B cell (primary cell): ENCODE data around the gene PREX1.

Experiments used
- CTCF ChIP-seq: fragments of 200-600 bp; IDR thresholded peaks from one replicate; pipeline ENCODE4 v1.8.0; 2022; ENCODE audit warnings: antibody characterized with exemption, mild to moderate bottlenecking
- EZH2 ChIP-seq: IDR thresholded peaks from 2 replicates; pipeline ENCODE4 v1.6.1; 2012; ENCODE audit warnings: borderline replicate concordance, low read depth, mild to moderate bottlenecking, moderate library complexity, low read length; ENCODE audit not compliant: insufficient read depth, poor library complexity, severe bottlenecking

DNA sequence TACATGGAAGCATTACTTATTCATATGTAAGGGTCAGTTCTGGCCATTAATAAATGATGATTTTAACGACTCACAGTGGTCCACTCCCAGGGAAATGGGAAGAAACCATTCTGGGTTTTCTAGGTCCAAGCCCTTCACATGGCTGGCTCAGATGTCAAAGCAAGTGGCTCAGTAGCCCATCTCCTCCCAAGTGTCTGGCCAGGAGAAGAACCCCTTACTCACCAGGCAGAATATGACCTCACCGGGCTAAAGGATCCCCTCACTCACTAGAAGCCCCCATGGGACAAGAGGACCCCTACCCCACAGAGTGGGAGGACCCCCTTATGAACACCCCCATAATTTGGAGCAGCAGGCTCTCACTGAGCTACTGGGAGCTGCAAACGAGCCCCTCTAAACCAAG, 34.0 kb downstream of the PREX1 start:
- TF ChIP-seq EZH2 (no peak), CTCF (no peak)
